NCI-H2029 (cell line): ENCODE data around the gene ANKRD33B.

Experiments
- DNase-seq: peaks from one replicate; lab custom pipeline; 2025; lab: John Stamatoyannopoulos, UW

The ANKRD33B gene

DNA sequence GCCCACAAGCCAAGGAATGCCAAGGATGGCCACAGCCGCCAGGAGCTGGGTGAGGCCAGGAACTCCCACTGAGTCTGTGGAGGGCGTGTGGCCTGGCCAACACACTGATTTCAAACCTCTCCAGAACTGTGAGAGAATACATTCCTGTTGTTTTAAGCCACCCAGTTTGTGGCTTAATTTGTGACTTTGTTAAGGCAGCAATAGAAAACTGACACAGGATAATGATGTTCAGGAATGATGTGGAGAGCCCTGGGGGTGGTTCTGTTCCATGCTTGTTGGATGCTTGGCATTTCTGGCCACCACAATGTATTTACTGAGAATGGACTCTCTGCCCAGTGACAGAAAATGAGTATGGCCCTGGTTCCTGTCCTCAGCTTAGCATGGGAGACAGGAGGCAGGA, 114.4 kb downstream of the ANKRD33B start:
- no peak for DNase-seq

GRCh38 chr5:10679336-10679988, 115.6 kb downstream of the ANKRD33B start:
- DNase-seq: no peak

DNA sequence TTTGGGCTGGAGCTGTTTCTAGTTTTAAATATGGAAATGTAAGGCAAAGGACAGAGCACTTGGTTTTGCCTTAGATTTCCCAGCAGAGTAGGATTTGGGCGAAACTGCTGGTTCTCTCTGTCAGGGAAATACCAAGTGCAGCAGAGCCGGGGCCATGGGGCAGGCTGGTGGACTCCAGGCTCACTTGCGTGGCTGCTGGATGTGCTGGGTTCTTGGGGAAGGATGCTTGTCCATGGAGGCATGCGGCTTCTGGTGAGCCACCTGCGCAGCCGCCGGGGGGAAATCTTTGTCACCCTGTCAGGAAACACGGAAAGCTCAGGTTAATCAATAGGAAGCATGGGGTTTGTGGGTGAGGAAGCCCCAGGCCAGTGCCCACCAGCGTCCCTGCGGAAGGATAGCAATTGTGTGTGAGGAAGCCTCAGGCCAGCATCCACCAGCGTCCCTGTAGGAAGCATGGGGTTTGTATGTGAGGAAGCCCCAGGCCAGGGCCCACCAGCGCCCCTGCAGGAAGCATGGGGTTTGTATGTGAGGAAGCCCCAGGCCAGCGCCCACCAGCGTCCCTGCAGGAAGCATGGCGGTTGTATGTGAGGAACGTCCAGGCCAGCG, 117.1 kb downstream of the ANKRD33B start:
- no peak for DNase-seq

- DNase-seq: no peak
Measured at GRCh38 chr5:10681731-10682679, 118.1 kb downstream of the ANKRD33B start.

DNA sequence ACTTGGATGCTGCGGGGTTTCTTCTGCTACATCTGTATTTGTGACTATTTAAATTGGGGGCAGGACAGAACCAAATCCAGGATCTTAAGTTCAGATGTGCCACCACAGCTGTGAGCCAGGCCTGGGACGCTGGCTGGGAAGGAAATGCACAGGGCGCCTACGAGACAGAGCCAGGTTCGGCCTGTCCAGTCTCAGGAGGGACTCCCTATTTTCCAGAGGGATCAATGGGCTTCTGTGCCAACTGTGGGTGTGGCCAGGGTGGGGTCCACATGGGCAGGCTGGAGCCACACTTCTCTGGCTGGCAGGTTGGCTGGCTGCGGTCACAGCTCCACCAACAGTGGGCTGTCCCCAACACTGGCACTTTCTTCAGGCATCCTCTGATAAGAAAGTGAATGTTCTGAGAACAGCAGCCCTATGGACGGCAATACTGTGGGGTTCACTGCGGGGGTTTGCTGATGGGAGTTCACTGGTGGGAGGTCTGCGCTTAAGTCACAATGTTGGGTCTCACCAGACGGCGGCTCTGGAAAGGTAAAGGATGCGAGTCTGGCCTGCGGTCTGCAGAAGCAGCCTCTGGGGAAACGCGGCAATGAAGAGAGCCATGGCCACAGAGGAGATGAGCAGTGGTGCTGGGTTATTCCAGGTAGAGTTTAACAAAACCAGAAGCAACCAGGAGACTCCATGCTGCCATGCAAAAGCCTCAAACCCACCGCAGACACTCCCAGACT, 119.1 kb downstream of the ANKRD33B start:
- DNase-seq: no peak

DNA sequence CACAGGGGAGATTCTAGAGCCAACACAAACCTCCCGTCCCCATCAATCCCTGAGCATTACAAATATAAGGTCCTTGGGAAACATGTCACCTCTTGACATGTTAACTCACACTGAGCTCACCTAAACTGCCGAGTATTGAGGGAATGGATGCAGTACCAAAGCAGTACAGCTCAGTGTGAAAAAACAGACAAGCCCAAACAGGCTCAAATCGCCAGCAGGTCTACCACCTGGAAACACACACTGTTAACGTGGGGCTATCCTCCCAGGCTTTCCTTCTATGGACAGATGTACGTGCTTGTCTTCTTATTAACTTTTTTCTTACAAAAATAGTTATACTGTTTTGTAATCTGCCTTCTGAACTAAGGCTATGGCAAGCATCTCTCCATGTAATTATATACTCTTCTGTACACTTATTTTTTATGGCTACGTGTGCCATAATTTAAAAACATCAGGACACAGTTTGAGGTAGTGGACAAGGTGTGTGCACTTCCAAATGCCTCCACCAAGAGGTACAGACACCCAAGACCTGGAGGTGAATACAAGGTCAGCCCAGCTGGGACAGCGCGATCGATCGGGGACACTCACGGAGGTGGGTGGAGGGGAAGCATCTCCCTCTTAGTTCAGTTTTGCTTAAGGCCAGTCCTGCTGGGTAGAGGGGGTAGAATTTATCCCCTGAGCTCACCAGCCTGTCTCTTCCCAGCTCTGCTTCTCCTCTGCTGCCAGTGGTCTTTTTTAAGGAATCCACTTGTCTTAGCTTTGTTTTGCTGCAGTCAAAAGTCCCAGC, 120.6 kb downstream of the ANKRD33B start:
- DNase-seq: no peak

- no peak for DNase-seq
Measured at GRCh38 chr5:10685115-10685521, 121.2 kb downstream of the ANKRD33B start.

- no peak for DNase-seq
Measured at GRCh38 chr5:10686890-10687289, 123.0 kb downstream of the ANKRD33B start.

- no peak for DNase-seq
Measured at GRCh38 chr5:10688651-10689171, 124.8 kb downstream of the ANKRD33B start.

DNA sequence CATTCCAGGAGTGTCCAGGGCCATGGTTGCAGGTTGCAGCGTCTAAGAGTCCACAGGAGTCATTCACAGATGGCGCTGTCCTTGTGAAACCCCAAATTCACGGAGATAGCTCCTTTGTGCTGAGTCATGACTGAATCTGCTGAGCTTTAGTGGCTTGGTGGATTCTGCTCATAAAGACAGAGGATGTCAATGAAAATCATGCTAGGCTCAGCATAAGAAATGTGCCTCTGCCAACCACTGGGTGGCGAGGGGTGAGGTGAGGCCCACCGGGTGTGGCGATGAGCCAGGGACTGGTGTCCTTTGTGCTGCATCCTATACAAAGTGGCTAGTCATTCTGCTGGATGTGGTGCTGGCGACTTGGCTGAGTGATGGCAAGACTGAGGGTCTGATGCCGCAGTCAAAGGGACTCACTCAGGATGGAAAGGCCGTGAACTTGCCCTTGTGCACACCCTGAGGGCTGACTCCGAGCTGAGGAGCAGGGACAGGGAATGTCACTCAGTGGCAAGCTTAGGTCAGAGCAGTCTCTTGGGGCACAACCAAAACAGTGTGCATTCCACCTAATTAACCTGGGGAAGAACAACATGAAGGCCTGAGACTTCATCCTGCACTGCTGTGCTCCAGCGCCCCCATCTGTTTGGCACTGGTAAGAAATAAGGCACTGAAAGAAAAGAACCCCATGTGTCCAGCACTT, 125.7 kb downstream of the ANKRD33B start:
- no peak for DNase-seq

GRCh38 chr5:10690460-10691440, 126.9 kb downstream of the ANKRD33B start:
- DNase-seq: no peak

DNA sequence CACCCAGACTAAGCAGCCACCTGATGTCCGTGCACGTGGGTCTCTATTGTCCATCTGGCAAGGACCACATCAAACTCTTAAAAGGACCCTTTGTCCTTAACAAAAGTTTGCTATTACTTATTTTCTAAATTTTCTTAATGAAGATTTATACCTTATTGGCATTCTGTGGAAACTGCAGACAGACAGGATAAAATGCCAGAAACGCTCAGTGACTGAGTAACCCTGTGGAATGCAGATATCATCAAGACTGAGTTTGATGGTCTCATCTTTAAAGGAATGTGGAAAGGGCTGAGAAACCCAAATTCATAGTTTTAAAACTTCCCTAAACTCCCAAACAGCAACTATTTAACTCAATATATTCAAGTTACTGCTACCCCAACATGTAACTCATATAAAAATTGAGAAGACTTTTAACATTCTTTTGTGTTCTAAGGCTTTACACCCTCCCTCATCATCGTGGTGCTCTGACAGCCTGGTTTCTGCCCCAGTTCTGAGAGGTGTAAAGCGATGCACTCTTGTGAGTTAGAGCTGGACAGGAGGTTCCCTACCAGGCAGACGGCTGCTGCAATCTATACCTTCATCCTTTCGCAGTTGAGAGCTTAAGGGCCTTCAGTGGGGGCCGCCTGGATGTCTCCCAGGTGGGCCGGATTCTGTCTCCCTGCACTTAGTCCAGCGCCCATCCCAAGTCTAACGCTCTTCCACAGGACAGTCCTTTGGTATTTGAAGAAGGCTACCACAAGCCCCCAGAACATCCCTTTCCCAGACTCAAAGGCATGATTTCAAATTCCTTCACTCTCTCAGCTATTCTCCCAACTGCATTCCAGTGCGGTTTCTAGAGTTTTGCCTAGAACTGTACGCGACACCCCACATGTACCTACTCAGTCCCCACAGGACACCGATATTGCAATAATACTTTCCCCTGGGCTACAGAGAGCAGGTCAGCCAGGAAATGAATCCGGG, 128.2 kb downstream of the ANKRD33B start:
- no peak for DNase-seq

- peak; percentile 73 for DNase-seq
Measured at GRCh38 chr5:10695055-10695649, 131.3 kb downstream of the ANKRD33B start.

DNA sequence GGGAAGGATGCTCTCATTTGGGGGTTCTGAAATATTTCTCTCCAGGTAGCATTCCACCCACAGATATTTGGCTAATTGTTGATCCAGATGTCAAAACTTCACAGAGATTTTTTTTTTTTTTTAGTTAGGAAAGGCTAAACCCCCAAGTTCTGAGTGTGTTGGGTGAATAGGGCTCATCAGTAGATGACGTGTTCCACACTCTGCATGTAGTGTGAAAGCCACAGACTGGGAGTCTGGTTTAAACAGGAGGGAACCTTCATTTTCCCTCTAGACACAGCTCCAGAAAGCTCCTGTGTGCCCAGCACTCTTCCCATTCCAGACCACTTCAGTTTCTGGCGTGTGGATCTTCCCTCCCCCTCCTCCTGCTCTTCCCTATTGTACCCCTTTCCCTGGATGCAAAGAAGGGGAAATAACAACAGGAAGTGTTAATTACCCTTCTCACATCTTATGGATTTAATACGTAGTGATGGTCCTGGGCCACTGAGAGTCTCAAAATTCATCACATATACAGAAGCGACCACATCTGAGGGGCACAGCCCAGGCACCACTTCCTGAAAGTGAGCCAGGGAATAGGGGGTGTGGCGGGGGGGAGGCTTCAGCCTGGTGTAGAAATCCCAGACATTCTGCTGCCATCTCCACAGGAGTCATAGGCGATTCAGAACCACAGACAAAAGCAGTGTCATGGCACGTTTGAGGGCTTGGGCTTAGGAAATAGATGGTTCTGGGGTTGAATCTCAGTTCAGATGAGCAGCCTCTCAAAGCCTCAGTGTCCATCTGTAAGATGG, 132.1 kb downstream of the ANKRD33B start:
- DNase-seq: no peak

DNA sequence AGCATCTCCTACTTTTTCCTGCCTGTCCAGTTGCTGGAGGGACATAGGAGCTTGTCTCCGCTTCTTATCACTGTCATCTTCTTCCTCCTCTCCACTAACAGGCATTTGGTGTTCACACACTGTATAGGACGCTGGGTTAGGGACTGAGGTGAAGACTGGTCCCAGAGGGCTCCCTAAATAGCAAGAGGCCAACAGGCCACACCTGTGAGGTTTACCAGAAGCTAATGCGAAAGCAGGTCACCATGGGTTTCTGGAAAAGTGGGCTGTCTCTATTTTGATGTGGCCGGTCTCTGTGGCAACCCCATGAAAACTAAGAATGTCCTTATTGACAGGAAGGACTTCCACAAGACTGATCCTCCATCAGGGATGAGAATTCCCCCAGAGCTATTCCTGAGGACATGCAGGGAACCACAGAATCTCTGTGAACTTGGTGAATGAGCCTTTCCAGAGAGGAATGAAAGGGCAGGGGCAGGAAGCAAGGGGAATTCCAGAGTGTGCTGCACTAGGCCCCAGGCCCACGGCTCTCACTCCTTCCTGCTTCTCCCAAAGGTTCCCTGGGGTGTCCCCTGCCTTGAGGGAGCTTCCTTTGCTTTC, 135.5 kb downstream of the ANKRD33B start:
- DNase-seq: no peak

- DNase-seq: no peak
Measured at GRCh38 chr5:10699987-10700386, 136.1 kb downstream of the ANKRD33B start.
